Superior temporal gyrus (tissue), 1 donor: ENCODE results near the gene SPDEF.

ENCODE experiments used
- DNase-seq: peaks from one replicate; pipeline ENCODE4 v3.0.0-alpha.2; 2016; ENCODE audit errors: extremely low spot score

The SPDEF gene

DNA sequence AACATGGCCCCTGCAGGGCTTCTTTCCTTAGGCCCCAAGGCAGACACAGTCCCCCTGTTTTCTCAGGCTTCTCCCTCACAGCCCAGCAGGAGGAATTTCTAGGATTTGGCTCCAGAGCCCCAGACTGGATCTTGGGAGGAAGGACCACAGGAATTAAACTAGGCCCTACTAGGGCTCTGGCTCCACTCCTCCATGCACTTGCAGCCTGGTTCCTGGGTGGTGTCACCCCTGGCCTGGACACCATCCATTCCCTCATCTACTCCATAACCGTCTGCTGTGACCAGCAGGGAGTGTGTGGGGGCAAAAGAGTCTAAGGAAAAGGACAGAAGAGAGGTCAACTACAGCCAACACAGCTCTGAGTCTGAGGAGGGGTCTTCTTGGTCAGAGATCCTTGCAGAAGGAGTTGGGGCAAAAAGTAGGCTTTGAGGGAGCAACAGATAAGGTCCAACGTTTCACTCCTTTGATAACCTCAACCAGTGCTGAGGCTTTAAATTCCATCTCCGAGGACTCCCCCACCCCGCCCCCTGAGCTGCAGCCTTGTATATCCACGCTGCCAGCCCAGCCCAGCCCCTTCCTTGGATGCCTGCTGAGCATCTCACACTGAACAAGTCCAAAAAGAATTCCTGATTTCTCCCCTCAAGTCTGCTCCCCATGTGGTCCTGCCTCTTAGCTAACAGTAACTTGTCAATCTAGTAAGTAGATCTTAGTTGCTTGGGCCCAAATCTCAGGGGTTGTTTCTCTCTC, 27.9 kb upstream of the SPDEF start:
- no peak for DNase-seq

DNA sequence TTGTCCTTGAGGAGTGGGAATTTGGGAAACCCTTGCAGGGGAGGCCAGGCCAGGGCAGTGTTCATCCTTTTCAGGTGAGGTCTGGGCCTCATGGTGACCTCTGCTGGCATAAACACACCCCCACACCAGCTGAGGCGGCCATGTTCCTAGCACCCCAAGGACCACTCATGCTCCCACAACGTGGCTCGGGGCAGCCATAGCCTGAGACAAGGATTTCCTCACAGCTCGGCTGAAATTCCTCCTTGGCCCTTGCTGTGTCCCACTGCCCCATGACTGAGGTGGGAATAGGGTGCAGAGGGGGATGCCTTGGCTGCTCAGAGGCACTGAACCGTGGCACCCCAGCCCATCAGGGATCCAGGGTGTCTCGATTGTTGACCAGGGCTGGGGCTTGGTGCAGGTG, 27.3 kb upstream of the SPDEF start:
- no peak for DNase-seq

DNA sequence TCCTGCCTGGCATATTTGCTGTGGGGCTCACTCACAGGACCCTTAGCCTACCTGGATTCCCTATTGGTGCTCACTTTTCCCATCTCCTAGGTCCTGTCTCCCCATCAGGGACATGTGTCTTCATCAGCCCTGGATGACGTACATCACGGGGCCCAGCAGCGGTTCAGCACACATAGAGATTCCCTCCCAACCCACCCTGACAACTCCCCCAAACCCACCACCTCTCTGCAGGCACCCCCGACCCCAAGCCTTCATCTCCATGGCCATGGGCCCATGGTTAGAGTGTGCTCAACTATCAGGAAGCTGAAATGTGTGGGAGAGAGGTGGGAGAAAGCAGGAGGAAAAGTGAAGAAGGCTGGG, 25.4 kb upstream of the SPDEF start:
- DNase-seq = no peak

DNA sequence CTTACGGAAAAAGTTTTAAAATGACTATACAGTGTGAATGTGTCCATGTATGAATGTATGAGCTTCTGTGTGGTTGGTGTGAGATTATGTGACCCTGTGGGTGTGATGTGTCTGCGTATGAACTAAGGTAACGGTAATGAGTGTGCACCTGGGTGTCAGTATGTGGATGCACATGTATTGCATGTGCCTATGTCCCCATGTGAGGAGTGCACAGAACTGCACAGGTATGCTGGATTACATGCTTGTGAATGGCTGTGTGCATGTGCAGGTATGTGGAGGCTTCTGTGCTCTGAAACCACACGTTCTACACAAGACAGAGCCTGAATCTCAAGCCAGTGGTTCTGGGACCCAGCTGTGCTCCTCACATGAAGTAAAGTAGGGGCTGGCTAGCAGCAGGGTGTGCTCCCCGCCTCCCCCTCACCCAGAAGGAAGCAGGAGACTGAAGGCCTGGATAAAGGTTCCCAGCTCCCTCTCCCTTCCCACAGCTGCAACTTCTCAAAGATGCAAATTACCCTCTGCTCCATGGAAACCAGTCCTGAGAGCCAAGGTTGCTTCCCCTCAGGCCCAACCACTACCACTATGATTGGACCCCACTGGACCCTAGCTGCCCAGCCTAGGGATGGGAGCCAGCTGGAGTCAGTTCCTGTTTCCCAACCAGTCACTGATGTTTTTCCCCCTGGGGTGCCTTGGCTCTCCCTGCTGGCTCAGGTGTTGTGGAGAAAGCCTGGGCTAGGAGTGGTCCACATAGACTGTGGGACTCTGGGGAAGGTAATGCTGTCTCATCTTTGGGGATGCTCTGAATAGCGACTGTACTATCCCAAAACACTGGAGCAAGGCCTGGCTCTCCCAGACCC, 24.8 kb upstream of the SPDEF start:
- no peak for DNase-seq

DNA sequence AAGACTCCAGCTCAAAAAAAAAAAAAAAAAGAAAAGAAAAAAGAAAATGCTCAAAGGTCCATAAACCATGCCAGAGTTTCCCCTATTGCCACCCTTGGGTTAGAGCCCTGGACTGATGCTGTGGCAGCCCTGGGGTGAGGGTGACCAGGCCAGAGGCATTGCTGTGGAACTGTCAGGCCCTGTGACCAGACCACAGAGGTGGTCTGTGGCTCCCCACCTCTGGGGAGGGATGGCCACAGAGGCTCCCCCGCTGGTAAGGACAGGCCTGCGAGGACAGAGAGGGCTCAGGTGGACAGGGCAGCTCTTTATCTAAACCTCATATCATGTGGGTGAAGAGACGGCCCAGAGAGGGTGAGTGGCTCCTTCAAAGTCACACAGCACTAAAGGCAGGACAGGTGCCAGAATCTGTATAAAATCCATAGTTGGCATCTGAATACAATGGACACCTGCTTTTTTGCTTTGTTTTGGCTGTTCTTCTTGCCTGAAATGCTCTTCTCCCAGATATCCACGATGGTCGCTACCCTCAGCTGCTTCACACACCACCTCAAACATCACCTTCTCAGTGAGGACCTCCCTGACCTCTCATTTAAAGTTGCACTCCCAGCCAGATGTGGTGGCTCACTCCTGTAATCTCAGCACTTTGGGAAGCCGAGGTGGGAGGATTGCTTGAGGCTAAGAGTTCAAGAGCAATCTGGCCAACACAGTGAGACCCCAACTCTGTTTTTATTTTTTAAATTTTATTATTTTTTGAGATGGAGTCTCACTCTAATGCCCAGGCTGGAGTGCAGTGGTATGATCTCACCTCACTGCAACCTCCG, 22.5 kb upstream of the SPDEF start:
- DNase-seq = no peak

DNA sequence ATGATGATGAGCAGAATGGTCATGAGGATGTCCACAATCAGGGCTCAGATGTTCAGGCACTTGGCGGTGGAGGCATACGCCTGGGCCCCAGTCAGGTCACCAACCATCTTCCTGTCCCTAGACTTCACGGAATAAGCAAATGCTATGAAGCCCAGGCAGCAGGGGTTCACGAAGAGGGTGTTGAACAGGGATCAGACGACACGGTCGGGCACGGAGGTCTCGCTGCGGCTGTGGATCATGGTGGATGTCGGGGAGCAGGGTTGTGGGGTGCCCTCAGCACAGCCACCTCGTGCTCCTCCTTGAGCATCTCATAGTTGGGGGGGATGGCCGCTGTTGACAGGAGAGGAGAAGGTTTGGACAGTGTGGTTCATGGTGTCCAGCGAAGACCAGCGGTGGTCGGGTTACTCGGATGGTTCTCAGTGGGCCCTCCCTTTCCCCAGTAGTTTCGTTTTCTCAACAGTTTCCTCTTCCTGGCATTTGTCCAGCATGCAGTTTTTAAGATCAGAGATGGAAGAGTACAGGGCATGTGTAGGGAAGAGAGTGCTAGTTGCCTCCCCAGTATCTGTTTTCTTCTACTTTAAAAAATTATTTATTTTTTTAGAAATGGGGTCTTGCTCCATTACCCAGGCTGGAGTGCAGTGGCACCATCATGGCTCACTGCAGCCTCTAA, 20.3 kb upstream of the SPDEF start:
- no peak for DNase-seq

DNA sequence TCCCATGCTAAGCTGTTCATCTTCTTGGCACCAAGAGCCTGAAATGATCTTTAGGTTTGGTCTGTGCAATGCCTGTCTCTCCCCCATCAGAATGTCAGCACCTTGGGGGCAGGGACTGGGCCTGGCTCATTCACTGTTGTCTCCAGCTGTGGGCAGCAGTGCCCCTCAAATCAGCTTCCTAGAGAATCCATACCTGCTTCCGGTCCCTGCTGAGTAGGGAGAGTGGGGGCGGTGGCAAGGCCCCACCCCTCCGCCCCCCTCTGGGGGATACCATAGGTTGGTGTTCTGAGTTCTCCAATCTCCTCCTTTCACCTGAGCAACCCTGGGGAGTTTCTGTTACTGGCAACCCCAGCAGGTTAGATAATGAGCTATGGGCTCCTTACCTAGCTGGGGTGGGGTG, 19.2 kb upstream of the SPDEF start:
- DNase-seq = no peak

DNA sequence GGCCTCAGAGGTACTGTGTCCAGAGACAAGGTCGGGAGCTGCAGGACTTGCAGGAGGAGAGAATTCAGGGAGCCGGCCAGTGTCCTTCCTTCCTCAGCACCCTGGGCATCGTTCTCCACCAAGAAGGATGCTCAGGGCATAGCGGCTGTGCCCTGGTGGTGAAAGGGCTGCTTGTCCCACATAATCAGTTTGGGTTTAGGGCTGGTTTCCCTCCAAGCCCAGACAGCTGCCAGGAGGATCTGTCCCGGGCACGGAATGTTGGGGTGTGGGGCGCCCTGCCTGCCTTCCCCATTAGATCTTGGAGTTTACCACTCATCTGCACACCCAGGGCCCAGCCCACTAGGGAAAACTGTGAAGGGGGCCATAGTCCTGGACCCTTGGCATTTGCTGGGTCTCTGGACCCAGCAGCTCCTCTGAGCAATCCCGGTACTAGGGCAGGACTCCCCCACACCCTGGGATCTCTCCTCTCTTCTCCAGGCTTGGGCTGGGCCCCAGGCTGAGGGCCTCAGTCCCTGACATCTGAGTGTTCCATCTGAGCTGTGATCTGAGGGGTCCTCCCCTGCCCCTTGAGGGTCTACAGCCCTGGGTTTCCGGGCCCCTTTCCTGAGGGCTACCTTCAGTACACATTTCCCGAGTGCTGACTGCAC, 18.6 kb upstream of the SPDEF start:
- no peak for DNase-seq

DNA sequence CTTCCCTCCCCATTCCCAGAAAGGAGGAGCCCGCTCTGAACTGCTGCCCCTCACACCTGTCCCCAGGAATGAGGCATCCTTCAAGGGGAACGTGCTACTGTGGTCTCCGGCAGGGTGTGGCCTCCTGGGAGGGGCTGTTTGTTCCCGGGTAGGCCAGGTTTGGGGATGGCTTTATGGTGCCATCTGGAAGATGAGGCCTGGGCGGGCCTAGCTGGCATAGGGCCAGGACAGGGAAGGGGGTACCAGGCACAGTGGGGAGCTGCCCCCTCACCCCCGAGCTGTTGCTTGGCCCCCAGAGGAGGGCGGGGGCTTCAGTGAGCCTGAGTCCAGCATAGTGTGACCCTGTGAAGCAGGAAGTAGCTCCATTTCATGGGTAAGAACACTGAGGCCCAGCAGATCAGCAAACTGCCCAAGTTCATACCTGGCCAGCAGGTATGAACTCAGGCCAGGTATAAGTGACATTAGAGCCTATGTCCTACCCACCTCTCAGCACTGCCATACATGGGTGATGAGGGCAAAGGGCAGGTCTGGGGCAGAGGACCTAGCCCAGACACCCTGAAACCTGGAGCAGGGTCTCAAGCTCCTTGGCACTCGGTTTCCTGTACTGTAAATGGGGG, 17.5 kb upstream of the SPDEF start:
- DNase-seq = no peak

DNA sequence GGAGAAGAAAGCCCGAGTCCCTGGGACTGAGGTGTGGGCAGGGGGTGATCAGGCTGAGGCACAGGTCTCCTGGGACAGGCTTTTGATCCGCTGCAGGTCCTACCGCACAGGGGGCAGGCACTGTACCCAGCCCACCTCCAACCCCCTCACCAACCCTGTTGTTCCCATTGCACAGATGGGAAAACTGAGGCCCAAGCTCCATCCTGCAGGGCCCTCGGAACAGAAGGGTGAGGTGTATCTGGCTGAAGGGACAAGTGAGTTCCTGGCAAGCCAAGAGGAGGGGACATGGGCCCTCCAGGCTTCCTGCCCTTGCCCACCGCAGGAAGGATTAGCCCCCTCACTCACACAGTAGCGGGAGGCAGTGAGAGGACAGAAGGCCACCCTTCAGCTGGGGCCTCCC, 16.5 kb upstream of the SPDEF start:
- no peak for DNase-seq

DNA sequence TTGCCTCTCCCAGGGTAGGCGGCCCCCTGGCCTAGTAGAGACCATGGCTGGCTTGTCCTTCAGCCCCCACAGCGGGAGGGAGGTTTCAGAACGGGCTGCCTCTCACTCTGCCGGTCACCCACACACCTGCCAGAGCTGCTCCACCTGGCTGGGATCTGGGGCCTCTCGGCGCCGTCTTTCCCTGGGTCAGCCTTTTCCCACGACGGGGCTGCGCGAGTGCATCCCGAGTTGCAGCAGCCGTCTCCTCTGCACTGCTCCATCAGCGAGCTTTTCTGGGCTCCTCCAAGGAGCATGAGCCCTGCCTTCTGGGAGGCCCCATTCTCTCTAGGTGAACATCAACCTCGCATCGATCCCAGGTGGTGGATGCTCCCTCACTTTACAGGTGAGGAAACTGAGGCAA, 15.9 kb upstream of the SPDEF start:
- DNase-seq = no peak

DNA sequence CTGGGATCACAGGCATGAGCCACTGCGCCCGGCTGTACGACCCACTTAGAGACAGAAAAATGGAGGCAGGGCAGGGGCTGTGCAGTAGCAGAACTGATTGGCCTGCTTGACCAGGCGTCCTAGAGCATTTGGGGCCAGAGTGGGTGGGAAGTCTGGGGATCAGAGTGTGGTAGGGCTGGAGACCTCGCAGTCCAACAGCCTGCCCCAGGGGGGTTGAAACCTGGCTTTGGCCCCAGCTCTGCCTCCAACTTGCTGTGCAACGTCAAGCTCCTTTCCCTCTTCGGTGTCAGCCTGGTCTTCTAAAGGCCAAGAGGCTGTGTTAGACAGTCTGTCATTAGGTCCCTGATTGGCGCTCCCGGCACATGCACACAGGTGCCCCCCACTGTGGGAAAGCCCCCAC, 15.3 kb upstream of the SPDEF start:
- DNase-seq = no peak

DNA sequence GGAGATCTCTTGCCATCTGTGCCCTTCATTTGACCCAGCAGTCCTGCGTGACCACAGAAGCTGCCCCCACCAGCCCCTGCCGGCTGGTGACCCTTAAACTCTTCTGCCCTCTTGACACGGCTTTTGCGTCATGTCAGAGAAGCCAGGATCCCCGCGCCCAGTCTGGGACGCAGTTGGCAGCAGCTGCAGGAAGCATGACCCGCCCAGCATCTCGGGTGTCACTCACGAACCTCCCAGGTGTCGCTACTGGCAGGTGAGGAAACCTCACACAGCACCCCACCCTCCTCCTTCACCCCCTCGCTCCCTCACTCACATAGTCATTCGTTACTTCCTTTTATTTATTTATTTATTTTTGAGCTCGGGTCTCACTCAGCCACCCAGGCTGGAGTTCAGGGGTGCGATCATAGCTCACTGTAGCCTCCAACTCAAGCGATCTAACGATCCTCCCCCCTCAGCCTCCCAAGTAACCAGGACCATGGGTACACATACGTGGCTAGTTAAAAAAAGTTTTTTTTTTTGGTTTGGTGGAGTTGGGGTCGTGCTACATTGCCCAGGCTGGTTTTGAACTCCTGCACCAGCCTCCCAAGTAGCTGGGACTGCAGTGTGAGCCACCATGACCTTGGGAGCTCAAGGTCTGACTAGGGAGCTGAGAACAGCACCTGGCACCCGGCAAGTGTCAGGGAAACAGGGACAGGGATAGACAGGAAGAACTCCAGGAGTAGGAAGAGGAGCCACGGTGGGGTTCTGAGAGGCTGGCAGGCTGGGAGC, 14.1 kb upstream of the SPDEF start:
- no peak for DNase-seq

DNA sequence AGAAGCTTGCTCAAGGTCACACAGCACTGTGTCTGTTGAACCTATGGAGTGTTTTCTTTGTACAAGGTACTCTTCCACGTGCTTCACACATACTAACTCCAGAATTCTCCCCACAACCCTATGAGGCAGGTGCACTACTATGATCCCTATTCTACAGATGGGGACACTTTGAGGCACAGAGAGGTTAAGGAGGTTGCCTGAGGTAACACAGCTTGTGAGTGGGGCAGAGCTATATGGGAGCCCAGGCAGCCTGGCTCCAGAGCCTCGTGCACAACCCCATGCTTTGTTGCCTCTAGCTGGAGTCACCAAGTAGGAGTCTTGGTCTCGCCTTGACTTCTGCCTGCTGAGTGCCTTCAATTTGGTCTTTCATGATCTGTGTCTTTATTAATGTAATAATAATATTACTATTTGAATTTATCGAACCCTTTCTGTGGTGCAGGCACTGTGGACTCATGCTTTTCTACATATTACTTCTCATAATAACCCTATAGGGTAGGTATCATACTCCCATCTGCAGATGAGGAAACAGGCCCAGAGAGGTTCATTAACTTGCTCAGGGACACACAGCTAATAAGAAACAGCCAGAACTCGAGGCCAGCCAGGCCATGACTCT, 13.3 kb upstream of the SPDEF start:
- no peak for DNase-seq

DNA sequence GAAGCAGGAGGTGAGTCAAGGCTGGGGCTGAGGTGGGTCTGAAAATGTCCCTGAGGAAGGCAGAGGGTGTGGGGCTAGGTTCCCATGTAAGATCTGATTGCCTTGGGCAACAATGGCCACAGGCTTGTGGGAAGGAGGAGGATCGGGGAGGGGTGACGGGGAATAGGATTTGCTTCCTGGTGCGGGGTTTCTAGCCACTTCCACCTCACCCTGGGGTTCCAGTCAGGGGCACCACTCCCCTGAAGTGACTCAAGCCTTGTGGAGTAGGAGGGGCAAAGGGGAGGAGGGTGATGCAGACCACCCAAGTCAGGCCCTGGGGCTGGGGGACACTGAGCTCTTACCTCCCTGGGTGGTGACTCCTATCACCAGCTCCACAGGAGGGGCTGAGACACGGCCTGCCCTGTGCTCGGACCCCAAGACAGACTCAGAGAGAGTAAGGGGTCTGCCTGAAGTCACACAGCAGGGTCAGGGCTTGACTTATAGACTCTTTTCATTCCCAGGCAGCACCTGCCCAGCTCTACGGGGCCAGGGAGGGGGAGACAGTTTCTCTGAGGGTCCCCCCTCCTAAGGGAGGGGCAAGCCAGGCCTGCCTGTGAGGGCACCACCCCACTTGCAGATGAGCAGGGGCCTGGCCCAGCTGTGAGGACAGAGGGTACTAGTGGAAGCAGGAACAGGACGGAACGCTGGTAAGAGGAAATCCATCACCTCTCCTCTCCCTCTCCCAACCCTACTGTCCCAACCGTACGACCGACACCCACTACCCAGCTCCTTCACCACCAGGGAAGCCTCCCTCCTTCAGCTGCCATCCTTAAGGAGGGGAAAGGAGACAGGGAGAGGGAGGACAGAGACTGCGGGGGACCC, 12.4 kb upstream of the SPDEF start:
- DNase-seq = no peak

DNA sequence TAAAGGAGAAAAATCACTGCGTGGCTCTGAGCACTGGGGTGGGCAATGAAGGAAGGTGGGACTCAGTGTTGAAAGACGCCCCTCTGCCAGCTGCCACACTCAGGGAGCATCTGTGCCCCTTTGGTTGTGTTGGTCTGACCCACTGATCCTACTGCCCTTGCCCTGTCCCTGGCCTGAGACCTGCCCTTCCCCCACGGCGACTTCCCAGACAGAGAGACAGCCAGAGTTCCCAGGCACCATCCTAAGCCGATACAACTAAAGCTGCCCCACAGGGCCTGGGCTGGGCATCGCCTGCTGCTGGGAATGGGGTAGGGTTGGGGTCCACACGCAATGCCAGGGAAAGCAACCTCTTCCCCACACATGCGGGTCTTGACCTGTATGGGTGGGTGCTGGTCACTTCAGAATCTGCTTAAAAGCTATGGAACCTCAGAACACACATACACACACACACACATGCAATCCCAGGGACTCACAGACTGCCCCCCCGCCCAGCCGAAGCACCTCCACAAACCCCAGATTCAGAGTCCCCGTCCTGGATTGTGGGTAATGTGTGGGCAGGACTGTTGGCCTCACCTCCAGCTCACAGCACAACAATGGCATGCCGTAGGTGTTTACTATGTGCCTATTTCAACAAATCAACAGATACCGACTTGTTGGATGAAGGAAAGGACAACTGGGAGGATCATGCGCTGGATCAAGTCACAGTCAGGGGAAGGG, 10.9 kb upstream of the SPDEF start:
- no peak for DNase-seq

DNA sequence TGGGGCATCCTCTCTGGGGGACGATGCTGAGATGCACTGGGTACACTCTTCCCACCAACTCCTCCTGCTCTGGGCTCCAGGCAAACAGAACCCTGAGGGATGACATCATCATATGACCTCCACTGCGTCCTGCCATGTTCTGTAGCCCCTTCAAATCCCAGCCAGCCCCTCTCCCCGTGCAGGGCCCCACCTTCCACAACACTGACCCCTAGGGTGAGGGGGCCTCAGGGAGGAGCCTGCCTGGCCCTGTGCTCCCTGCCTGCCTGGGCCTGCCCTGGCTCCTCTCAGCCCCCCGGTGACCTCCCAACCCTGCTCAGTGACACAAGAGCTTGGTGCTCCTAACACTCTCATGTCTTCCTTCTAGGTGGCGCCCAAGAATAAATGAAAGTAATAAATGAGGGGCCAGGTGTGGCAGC, 9.6 kb upstream of the SPDEF start:
- DNase-seq = no peak

DNA sequence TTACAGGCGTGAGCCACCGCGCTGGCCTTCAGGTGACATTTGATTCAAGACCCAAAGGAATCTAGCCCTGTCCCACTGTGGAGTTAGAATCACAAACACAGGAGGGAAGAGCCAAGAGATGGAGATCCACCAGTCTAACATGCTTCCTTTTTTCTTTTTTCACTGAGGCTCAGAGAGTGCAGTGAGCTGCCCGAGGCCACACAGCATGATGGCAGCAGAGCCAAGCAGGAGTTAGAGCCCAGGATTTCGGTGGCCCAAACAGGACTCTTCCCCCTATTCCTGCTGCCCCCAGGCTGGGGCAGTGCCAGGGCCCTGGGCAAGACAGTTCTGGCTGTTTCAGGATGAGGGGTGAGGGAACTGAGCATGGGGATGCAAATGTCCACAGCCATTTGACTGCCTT, 8.1 kb upstream of the SPDEF start:
- DNase-seq = no peak
